Activated gamma-delta T cell treated with anti-CD3 and anti-CD28 coated beads, Interleukin-2, amount 50 U/mL, for 16 hours (primary cell): Measurements from ENCODE around the gene HAUS8.
"Not testable (repeated sequence)": the region's sequence is repeated elsewhere in the genome, so short reads cannot be mapped to it uniquely, and the experiment has no call there.

Experiments used
- DNase-seq: peaks from one replicate; pipeline ENCODE4 v3.0.0-alpha.2; 2020; ENCODE audit warnings: low read depth

HAUS8 gene

GRCh38 chr19:17035842-17036424 lies 39.3 kb downstream of the HAUS8 start:
- no peak for DNase-seq

GRCh38 chr19:17031741-17032140 lies 43.5 kb downstream of the HAUS8 start:
- DNase-seq: no peak

- DNase-seq: no peak
Measured at GRCh38 chr19:17027535-17027975, 47.7 kb downstream of the HAUS8 start.

DNA sequence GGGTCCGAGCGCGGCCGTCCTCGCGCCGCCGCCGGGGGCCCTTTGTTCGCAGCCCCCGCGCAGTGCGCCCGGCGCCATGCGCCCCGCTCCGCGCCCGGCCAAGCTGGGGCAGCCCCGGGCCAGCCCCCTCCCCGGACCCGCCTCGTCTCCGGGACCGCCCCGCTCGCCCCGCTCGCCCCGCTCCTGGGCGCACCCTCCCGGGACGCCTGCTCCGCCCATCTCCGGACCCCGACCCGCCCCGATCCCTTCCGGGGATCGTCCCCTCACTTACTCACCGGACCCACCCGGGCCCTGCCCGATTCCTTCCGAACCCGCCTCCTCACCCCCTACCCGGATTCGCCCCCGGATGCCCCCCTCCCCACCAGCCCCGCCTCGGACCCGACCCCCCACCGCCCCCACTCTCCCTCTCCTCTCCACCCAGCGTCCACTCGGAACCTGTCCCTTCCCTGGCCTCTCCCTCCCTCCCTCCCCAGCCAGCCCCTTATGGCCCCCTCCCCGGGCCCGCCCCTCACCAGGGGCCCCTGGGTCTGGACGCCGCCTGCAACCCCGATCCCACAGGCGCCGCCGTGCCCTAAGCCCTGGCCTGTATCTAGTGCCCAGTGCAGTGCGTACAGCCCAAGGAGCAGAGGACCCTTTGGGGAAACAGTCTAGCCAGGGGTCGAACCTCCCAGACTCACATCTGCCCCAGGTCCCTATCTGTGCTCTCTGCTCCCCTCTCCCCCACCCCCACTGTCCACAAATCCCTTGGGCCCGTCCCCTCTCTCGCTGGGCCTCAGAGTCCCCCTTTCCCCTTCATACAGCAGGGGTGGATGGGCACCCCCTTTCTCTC lies 48.3 kb downstream of the HAUS8 start, which contains the start of gene CPAMD8:
Gene CPAMD8 (minus strand): TSS at position 105 of the 829 bp plus-strand sequence. CDS start 168 bp downstream, outside the sequence.
- no peak for DNase-seq

GRCh38 chr19:17025991-17026658 lies 49.1 kb downstream of the HAUS8 start:
- no peak for DNase-seq

- no peak for DNase-seq
Measured at GRCh38 chr19:17025361-17025760, 49.9 kb downstream of the HAUS8 start.

GRCh38 chr19:17024941-17025340 lies 50.3 kb downstream of the HAUS8 start:
- DNase-seq: not testable (repeated sequence)

- DNase-seq: no peak
Measured at GRCh38 chr19:17023805-17024204, 51.4 kb downstream of the HAUS8 start.

DNA sequence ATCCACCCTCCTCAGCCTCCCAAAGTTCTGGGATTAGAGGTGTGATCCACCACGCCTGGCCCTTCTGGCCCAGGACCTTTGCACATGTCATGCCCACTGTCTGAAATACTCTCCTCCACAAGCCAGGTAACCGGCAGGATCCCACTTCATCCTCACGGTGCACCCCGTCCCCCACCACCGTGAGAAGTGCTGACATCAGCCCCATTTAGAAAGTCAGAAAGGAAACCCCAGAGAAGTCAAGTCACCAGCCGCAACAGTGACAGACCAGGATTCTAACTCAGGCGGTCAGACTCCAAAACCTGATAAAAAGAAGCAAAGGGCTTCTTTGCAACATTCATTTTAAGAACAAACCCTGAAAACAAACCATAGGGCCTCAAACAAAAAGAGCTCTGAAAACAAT lies 52.5 kb downstream of the HAUS8 start:
- DNase-seq: no peak

DNA sequence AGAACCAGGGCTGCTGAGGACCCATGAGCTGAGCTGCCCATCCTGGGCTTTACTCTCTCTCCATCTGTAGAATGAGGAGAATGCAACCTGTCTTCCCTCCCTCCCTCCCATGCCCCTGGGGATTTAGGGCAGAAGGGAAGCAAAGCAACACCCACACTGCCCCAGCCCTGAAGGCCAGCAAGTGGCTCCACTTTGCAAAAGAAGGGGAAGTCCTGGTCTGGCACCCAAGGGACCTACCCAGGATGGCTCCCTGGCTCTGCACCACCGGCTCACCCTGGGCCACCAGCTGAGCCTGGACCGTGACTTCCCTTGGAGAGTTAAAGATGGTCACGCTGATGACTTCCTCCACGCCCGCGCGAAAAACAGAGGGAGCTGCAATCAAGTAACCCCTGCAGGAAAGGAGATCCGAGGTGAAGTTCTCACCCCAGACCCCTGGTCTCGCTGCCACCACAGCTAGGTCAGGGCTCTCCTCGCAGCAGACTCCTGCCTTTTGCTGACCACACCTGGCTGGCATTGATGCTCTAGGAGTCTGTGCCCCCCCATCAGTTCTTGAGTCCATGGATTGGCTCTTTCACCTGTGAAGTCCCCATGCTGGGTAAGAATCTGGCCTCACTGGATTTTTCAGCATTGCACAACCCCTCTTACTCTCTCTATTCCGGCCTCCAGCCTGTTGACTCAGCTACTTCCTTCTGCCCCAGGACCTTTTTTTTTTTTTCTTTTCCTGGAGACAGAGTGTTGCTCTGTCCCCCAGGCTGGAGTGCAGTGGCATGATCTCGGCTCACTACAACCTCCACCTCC lies 53.3 kb downstream of the HAUS8 start:
- no peak for DNase-seq

DNA sequence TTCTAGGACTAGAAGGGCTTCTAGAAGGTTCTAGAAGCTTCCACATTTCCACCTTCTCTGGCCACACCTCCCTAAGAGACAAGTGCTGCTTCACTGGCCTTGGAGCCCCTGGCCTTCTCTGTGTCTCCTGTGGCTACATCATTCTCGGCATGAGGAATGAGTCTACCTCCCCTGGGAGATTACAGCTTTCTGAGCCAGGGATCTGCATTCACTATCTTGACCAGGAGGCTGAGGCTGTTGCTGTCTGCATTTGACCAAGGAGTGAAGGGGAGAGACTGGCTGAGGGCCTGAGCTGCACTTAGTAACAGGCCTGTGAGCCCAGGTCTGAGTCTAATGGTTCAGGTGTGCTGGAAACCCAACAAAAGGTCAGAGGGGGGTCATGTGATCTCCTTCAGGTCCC lies 53.9 kb downstream of the HAUS8 start:
- DNase-seq: no peak

DNA sequence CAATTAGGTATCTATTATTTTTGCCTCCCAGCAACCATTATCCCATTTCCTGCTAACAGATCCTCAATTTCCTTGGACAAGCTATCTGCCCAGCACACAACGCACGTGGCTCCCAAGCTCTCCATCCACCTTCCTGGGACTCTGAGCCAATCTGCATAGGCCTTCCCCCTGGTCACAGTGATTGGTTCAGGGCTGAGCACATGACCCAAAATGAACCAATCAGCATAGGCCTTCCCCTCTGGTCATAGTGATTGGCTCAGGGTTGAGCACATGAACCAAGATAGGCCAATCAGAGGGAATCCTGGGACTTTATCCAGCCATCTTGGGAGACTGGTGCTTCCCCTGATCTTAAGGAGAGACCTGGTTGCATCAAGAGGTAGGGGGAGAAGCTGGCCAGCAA lies 54.4 kb downstream of the HAUS8 start:
- no peak for DNase-seq

GRCh38 chr19:17020385-17020784 lies 54.9 kb downstream of the HAUS8 start:
- no peak for DNase-seq

DNA sequence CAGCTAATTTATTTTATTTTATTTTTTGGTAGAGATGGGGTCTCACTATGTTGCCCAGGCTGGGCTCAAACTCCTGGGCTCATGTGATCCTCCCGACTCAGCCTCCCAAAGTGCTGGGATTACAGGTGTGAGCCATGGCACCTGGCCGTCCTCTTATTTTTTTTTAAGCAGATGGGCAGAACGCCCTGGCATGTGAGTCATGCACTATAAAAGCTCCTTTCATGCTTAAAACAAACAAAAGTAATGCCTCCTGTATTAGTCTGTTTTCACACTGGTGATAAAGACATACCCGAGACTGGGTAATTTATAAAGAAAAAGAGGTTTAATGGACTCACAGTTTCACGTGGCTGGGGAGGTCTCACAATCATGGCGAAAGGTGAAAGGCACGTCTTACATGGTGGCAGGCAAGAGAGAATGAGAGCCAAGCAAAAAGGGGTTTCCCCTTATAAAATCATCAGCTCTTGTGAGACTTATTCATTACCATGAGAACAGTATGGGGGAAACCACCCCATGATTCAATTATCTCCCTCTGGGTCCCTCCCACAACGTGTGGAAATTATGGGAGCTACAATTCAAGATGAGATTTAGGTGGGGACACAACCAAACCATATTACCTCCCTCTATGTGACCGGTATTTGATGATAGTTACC lies 60.9 kb downstream of the HAUS8 start:
- not testable (repeated sequence) for DNase-seq

- DNase-seq: no peak
Measured at GRCh38 chr19:17011485-17011884, 63.8 kb downstream of the HAUS8 start.

DNA sequence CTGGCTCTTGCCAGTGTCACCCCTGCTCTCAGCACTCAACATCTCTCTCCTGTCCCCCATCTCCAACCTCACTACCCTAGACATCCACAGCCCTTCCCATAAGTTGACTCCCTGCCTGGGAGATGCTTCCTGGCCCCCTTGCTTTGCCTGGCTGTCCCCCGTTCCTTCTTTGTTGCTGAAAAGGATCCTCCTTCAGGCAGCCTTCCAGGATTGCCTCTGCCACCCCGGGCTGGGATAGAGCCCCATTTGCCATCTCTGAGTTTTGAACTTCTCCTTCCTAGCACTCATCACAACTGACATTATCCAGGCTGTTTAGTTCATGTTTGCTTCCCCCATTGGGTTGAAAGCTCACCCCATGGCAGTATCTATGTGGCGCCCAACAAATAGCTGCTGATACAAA lies 68.7 kb downstream of the HAUS8 start:
- no peak for DNase-seq

- no peak for DNase-seq
Measured at GRCh38 chr19:17005000-17005399, 70.3 kb downstream of the HAUS8 start.

DNA sequence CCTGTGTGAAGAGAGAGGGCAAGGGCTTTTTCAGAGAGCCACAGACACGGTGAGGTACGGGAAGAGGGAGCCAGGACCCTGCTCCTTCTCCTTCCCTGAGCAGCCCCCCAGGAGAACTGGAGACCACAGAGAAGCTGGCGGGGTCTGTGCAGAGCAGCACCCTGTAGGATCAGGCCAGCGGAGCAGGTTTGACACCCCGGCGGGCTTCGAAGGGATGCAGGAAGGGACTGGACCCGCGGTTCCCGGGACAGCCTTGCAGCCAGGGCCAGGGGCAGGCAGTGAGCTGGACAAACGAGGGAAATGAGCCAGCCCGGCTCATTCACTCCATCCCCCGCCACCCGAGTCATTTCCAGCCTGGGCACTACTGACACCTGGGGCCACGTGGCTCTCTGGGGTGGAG lies 70.9 kb downstream of the HAUS8 start:
- no peak for DNase-seq

GRCh38 chr19:17002455-17002854 lies 72.8 kb downstream of the HAUS8 start:
- no peak for DNase-seq

DNA sequence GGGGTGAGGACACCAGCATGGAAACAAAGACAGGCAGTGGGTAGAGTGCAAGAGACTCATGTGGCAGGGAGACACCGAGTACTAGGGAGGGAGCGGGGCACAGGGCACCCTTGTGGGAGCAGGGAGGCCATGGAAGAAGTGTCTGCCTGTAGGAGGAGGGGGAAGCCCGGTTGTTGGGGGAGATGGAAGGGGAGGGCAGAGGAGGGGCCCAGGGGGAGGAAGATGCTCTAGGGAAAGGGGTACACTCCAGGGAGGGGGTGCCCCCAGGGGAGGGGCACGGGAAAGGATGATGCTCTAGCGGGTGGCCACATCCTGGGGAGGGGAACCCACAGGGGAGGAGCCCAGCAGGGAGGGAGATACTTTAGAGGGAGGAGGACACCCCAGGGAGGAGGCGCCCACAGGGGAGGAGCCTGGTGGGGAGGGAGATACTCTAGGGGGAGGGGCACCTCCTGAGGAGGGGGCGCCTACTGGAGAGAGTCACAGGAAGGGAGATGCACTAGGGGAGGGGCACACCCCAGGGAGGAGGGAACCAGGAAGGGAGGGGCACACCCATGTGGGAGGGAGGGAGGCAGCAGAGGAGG lies 73.6 kb downstream of the HAUS8 start:
- DNase-seq: peak; percentile 33
